GM19395 (cell line): ENCODE data around the gene HSFX4.
"Not testable (repeated sequence)": the region's sequence is repeated elsewhere in the genome, so short reads cannot be mapped to it uniquely, and the experiment has no call there.

Experiments used
- ATAC-seq: cut with Tn5 transposase; IDR thresholded peaks from one replicate; pipeline ENCODE4 v1.9.1; 2021; ENCODE audit warnings: mild to moderate bottlenecking, moderate library complexity; ENCODE audit not compliant: unreplicated experiment

Gene HSFX4

GRCh38 chrX:149937328-149937727, 8.0 kb downstream of the HSFX4 start:
- not testable (repeated sequence) for ATAC-seq

GRCh38 chrX:149937871-149938426, 8.6 kb downstream of the HSFX4 start:
- peak; percentile 11 for ATAC-seq

- peak; percentile 78 for ATAC-seq
These were observed 9.1 kb downstream of the HSFX4 start, which contains the start of gene EOLA2 for GRCh38 chrX:149938427-149938880. EOLA2 (minus strand) TSS chrX:149938491; CDS start chrX:149933874, 4,617 bp downstream.

GRCh38 chrX:149938881-149939654, 9.7 kb downstream of the HSFX4 start:
- no peak for ATAC-seq

GRCh38 chrX:149939655-149939904, 10.2 kb downstream of the HSFX4 start:
- ATAC-seq: peak; percentile 2

- peak; percentile 52 for ATAC-seq
These were observed 10.7 kb downstream of the HSFX4 start for GRCh38 chrX:149939905-149940673.

GRCh38 chrX:149940674-149941024, 11.3 kb downstream of the HSFX4 start:
- ATAC-seq: not testable (repeated sequence)

GRCh38 chrX:149945087-149945670, 15.8 kb downstream of the HSFX4 start:
- not testable (repeated sequence) for ATAC-seq

GRCh38 chrX:149945820-149946219, 16.4 kb downstream of the HSFX4 start:
- not testable (repeated sequence) for ATAC-seq

GRCh38 chrX:149946932-149947331, 17.6 kb downstream of the HSFX4 start:
- ATAC-seq: not testable (repeated sequence)

- no peak for ATAC-seq
These were observed 18.6 kb downstream of the HSFX4 start for GRCh38 chrX:149948016-149948415.

GRCh38 chrX:149949743-149950436, 20.5 kb downstream of the HSFX4 start:
- ATAC-seq: no peak

- no peak for ATAC-seq
These were observed 21.3 kb downstream of the HSFX4 start for GRCh38 chrX:149950681-149951080.

- ATAC-seq: no peak
These were observed 32.2 kb downstream of the HSFX4 start for GRCh38 chrX:149961572-149961971.

- ATAC-seq: no peak
These were observed 32.6 kb downstream of the HSFX4 start for GRCh38 chrX:149962010-149962409.

- peak; percentile 90 for ATAC-seq
These were observed 33.7 kb downstream of the HSFX4 start for GRCh38 chrX:149962859-149963757.

- ATAC-seq: no peak
These were observed 49.8 kb downstream of the HSFX4 start for GRCh38 chrX:149979126-149979644.
